PC-9 (cell line): ENCODE data around the gene PSME4.

Experiments used
- EZH2 ChIP-seq: fragments of 200-600 bp; sonication (generic); IDR thresholded peaks from 2 replicates; pipeline ENCODE4 v1.8.0; 2017; ENCODE audit warnings: antibody characterized with exemption, low read depth
- TF ChIP-seq, protein P1 (sequence below): fragments of 200-600 bp; sonication (generic); conservative IDR thresholded peaks from 2 replicates; pipeline ENCODE4 v1.6.1; 2017; ENCODE audit warnings: mixed run types, antibody characterized with exemption, mild to moderate bottlenecking, moderate library complexity

DNA sequence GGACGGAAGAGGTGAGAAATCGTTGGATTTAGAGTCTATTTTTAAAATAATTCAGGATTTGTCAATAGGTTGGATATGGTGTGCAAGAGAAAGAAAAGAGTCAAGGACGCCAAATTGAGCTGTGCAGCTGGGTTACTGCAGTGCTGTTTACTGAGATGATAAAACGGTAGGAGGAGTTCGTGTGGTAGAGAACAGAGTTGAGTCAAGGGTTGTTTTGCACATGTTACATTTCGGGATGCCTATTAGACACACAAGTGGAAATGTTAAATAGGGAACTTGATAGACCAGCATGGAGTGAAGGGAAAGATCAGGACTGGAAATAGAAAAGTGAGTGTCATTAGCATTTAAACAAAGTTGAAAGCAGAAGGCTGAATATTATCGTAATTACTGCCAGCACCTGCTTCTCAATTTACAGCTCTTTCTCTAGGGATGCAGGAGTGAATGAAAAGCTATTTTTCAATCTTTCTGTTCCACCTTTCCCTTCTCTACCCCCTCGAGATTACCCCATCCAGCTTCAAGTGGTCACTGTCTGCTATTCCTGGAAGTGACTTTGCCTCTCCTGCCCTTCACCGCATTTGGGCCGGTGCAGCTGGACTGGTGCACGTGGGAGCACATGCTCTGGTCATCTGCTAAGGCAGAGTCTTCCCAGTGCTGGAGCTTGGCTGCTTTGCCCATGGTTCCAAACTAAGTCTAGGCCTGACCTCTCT, 141.4 kb downstream of the PSME4 start:
- TF ChIP-seq, protein P1, sequence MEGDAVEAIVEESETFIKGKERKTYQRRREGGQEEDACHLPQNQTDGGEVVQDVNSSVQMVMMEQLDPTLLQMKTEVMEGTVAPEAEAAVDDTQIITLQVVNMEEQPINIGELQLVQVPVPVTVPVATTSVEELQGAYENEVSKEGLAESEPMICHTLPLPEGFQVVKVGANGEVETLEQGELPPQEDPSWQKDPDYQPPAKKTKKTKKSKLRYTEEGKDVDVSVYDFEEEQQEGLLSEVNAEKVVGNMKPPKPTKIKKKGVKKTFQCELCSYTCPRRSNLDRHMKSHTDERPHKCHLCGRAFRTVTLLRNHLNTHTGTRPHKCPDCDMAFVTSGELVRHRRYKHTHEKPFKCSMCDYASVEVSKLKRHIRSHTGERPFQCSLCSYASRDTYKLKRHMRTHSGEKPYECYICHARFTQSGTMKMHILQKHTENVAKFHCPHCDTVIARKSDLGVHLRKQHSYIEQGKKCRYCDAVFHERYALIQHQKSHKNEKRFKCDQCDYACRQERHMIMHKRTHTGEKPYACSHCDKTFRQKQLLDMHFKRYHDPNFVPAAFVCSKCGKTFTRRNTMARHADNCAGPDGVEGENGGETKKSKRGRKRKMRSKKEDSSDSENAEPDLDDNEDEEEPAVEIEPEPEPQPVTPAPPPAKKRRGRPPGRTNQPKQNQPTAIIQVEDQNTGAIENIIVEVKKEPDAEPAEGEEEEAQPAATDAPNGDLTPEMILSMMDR: no peak
- no peak for TF ChIP-seq EZH2
